DND-41 (cell line): ENCODE results near the gene ABCA7.

Source experiments
- ATAC-seq: fragments of 200-7000 bp; cut with Tn5 transposase; 3 replicates; pipeline ENCODE4 v1.9.1; 2021; ENCODE audit warnings: low read depth; ENCODE audit not compliant: insufficient read depth
- DNase-seq: peaks from one replicate; pipeline ENCODE4 v3.0.0-alpha.2; 2020
- H2AFZ ChIP-seq: 2 replicates; pipeline ENCODE4 v1.6.0; 2012; ENCODE audit warnings: low read depth, low read length
- H3K27ac ChIP-seq: 2 replicates; pipeline ENCODE4 v1.5.1; 2012; ENCODE audit warnings: low read length, inconsistent platforms
- H3K27me3 ChIP-seq: fragments of 200-600 bp; sonication (generic); 2 replicates; pipeline ENCODE4 v1.6.0; 2012; ENCODE audit warnings: low read length, mild to moderate bottlenecking, inconsistent platforms; ENCODE audit not compliant: insufficient read depth, poor library complexity
- H3K36me3 ChIP-seq: 2 replicates; pipeline ENCODE4 v1.5.1; 2012; ENCODE audit warnings: low read length, inconsistent platforms; ENCODE audit not compliant: insufficient read depth
- H3K4me1 ChIP-seq: 2 replicates; pipeline ENCODE4 v1.5.1; 2012; ENCODE audit warnings: mild to moderate bottlenecking, low read length; ENCODE audit not compliant: insufficient read depth
- H3K4me2 ChIP-seq: 2 replicates; pipeline ENCODE4 v1.6.0; 2012; ENCODE audit warnings: mild to moderate bottlenecking, moderate library complexity, low read length, inconsistent platforms; ENCODE audit not compliant: insufficient read depth
- H3K4me3 ChIP-seq, 2 experiments: fragments of 200-600 bp in 1 of 2; shearing (Covaris generic) in 1 of 2; 2 replicates each; pipeline ENCODE4 v1.5.1; 2012 to 2016; ENCODE audit warnings: inconsistent platforms in 2 of 2, low read length in 2 of 2, mild to moderate bottlenecking in 2 of 2, low read depth in 1 of 2, moderate library complexity in 1 of 2
- H3K79me2 ChIP-seq: 2 replicates; pipeline ENCODE4 v1.6.0; 2012; ENCODE audit warnings: low read length, inconsistent platforms; ENCODE audit not compliant: insufficient read depth
- H3K9ac ChIP-seq: 2 replicates; pipeline ENCODE4 v1.6.0; 2012; ENCODE audit warnings: low read depth, mild to moderate bottlenecking, inconsistent platforms, low read length, moderate library complexity
- H3K9me3 ChIP-seq: 2 replicates; pipeline ENCODE4 v1.5.1; 2012; ENCODE audit warnings: low read length, moderate library complexity, mild to moderate bottlenecking, inconsistent platforms; ENCODE audit not compliant: insufficient read depth, severe bottlenecking
- H4K20me1 ChIP-seq: 2 replicates; pipeline ENCODE4 v1.6.0; 2012; ENCODE audit warnings: low read length; ENCODE audit not compliant: insufficient read depth
- EZH2 ChIP-seq: IDR thresholded peaks from 3 replicates; pipeline ENCODE4 v1.6.1; 2012; ENCODE audit warnings: borderline replicate concordance, low read depth, mild to moderate bottlenecking, moderate library complexity, low read length, inconsistent platforms; ENCODE audit not compliant: severe bottlenecking
- TF ChIP-seq, protein P1 (sequence below): IDR thresholded peaks from 2 replicates; pipeline ENCODE4 v1.5.1; 2012; ENCODE audit warnings: borderline replicate concordance, low read length, moderate library complexity, mild to moderate bottlenecking; ENCODE audit not compliant: poor library complexity, severe bottlenecking; ENCODE audit errors: extremely low read depth

The ABCA7 gene

GRCh38 chr19:1093330-1093729 is 53.4 kb downstream of the ABCA7 start:
- TF ChIP-seq, protein P1, sequence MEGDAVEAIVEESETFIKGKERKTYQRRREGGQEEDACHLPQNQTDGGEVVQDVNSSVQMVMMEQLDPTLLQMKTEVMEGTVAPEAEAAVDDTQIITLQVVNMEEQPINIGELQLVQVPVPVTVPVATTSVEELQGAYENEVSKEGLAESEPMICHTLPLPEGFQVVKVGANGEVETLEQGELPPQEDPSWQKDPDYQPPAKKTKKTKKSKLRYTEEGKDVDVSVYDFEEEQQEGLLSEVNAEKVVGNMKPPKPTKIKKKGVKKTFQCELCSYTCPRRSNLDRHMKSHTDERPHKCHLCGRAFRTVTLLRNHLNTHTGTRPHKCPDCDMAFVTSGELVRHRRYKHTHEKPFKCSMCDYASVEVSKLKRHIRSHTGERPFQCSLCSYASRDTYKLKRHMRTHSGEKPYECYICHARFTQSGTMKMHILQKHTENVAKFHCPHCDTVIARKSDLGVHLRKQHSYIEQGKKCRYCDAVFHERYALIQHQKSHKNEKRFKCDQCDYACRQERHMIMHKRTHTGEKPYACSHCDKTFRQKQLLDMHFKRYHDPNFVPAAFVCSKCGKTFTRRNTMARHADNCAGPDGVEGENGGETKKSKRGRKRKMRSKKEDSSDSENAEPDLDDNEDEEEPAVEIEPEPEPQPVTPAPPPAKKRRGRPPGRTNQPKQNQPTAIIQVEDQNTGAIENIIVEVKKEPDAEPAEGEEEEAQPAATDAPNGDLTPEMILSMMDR: no peak
- TF ChIP-seq EZH2: no peak
- Histone ChIP-seq H3K27ac (peak overlapping the region; percentile 72; the same call in 1 of the 2 replicates), H4K20me1 (peaks cover 42% of the 10 kb centered on the region), H3K4me2 (peak overlapping the region; percentile 99), H3K9ac (peak overlapping the region; percentile 91), H3K9me3 (no peaks in the 10 kb centered on the region), H3K27me3 (no peaks in the 10 kb centered on the region), H3K4me1 (peaks cover 26% of the 10 kb centered on the region), H2AFZ (no peak overlapping the region), H3K4me3 (peak overlapping the region in 1 of 2 experiments; percentile 99; a peak in 2 of 4 replicates), H3K36me3 (peaks cover 50% of the 10 kb centered on the region), H3K79me2 (peaks cover 38% of the 10 kb centered on the region)
- DNase-seq (no peak), ATAC-seq (no peak)

GRCh38 chr19:1093811-1094553 is 54.1 kb downstream of the ABCA7 start:
- H3K27me3 ChIP-seq: no peaks in the 10 kb centered on the region
- H3K27ac ChIP-seq: peak overlapping the region; percentile 72
- peaks cover 26% of the 10 kb centered on the region for H3K4me1 ChIP-seq
- TF ChIP-seq, protein P1: no peak
- TF ChIP-seq EZH2: no peak
- peaks cover 36% of the 10 kb centered on the region for H4K20me1 ChIP-seq
- peak overlapping the region; percentile 91 for H3K9ac ChIP-seq
- DNase-seq (no peak), ATAC-seq (no peak)
- peak overlapping the region; percentile 98 to 99 for H3K4me3 ChIP-seq
- peaks cover 43% of the 10 kb centered on the region for H3K36me3 ChIP-seq
- H3K79me2 ChIP-seq: peaks cover 38% of the 10 kb centered on the region
- no peaks in the 10 kb centered on the region for H3K9me3 ChIP-seq
- peak overlapping the region; percentile 99 for H3K4me2 ChIP-seq
- no peak overlapping the region for H2AFZ ChIP-seq

GRCh38 chr19:1094655-1094977 is 54.7 kb downstream of the ABCA7 start:
- H4K20me1 ChIP-seq: peaks cover 34% of the 10 kb centered on the region
- H3K9ac ChIP-seq: peak overlapping the region; percentile 91
- no peaks in the 10 kb centered on the region for H3K27me3 ChIP-seq
- peak overlapping the region; percentile 99 for H3K4me2 ChIP-seq
- no peak for ATAC-seq
- no peak for DNase-seq
- peak overlapping the region; percentile 98 to 99 for H3K4me3 ChIP-seq
- peaks cover 37% of the 10 kb centered on the region for H3K36me3 ChIP-seq
- H3K4me1 ChIP-seq: peaks cover 26% of the 10 kb centered on the region
- no peaks in the 10 kb centered on the region for H3K9me3 ChIP-seq
- peaks cover 38% of the 10 kb centered on the region for H3K79me2 ChIP-seq
- peak overlapping the region; percentile 72 for H3K27ac ChIP-seq
- TF ChIP-seq, protein P1: no peak
- no peak for TF ChIP-seq EZH2
- H2AFZ ChIP-seq: peak overlapping the region; percentile 60
